Large intestine (tissue), 3 donors: ENCODE results near the gene EEF1A2. TPM values are rescaled to one million over a fixed set of nuclear protein-coding genes. Genes with fewer than 3 reads are reported as not detected.

Experiments
- DNase-seq, 2 donors: peaks; one replicate each; pipeline versions ENCODE4 v3.0.0 to v3.0.0-alpha.2; 2013
- H3K27ac ChIP-seq: one replicate; pipeline ENCODE4 v1.5.1; 2013; ENCODE audit warnings: low read length
- H3K27me3 ChIP-seq: 2 replicates; pipeline ENCODE4 v1.6.1; 2013; ENCODE audit warnings: low read length; ENCODE audit not compliant: control insufficient read depth, insufficient read depth
- H3K36me3 ChIP-seq: 2 replicates; pipeline ENCODE4 v1.6.1; 2013; ENCODE audit warnings: low read length; ENCODE audit not compliant: control insufficient read depth, insufficient read depth
- H3K4me1 ChIP-seq: one replicate; pipeline ENCODE4 v1.6.1; 2013; ENCODE audit warnings: low read length; ENCODE audit not compliant: control insufficient read depth, insufficient read depth
- H3K4me3 ChIP-seq: one replicate; pipeline ENCODE4 v1.5.1; 2013; ENCODE audit warnings: low read length
- H3K9me3 ChIP-seq: one replicate; pipeline ENCODE4 v1.6.1; 2013; ENCODE audit warnings: mild to moderate bottlenecking, low read depth, low read length, moderate library complexity; ENCODE audit not compliant: control insufficient read depth
- WGBS: methylation state at CpG from one replicate; pipeline ENCODE4 v1.1.5; 2013; ENCODE audit warnings: low lambda C conversion rate; ENCODE audit not compliant: insufficient coverage; 5-methylcytosine and 5-hydroxymethylcytosine counted together
- polyA plus RNA-seq: library from polyadenylated mRNA; unstranded; fragments of 120-200 nt; gene quantifications from one replicate; pipeline ENCODE4 v1.2.1, GENCODE V29; 2013

Gene EEF1A2
- polyA plus RNA-seq, 1 donor: 29.7 TPM

DNA sequence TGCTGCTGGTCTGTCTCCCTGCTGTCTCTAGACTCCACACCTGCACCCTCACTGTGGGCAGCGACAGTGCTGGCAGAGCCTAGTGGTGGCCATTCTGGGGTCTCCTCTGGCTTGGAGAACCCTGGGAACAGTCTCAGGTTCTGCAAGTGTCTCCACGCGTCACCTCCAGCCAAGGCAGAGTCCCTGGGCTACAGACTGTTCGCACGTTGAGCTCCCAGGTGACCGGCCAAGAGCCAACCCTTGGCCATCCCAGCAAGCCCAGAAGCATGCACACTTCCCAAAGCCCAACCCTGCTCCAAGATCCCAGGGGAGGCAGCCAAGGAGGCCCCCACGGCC, 4.8 kb downstream of the EEF1A2 start:
- Histone ChIP-seq H3K9me3 (peaks cover 12% of the 10 kb centered on the region), H3K36me3 (no peaks in the 10 kb centered on the region), H3K4me3 (no peak overlapping the region), H3K27ac (no peak overlapping the region), H3K27me3 (peaks cover 39% of the 10 kb centered on the region), H3K4me1 (no peaks in the 10 kb centered on the region)
- no CpG with 5 or more reads among the region's 7 CpGs for WGBS
- DNase-seq: no peak

DNA sequence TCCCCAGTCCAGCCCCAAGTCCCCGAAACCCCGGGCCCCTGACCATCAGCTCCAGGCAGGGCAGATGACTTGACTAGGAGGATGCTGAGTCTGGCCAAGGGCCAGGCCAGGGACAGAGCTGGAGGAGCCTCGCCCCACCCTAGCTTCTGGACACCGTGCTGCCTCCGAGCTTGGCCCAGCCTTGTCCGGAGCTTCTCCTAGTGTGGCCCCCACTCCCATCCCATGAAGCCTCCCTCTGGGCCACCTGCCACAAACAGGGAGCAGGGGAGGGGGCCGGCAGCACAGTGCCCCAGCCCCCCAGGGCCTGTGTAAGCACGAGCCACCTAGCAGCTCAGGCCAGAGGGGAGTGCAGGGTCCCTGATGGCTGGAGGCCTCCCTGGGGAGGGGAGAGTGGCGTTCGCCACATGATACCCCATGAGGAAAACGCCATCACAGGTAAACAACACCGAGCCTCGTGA, 5.3 kb downstream of the EEF1A2 start:
- Histone ChIP-seq H3K9me3 (peaks cover 12% of the 10 kb centered on the region), H3K36me3 (no peaks in the 10 kb centered on the region), H3K4me3 (no peak overlapping the region), H3K4me1 (no peaks in the 10 kb centered on the region), H3K27ac (no peak overlapping the region), H3K27me3 (peaks cover 41% of the 10 kb centered on the region)
- no peak for DNase-seq
- no CpG with 5 or more reads among the region's 13 CpGs for WGBS

DNA sequence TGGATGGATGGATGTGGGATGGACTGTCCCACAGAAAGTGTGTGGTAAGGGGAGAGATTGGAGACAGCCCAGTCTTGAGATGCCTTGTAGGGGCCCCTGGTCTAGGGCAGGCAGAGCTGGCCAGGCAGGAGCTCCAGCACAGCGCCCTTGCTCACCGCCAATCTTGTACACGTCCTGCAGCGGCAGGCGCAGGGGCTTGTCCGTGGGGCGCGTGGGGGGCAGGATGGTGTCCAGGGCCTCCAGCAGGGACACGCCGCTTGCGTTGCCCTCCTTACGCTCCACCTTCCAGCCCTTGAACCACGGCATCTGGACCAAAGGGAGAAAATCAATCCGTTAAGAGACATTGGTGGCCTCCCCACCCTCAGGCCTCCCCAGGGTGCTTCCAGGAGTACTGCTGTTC, 5.9 kb downstream of the EEF1A2 start:
- peaks cover 8% of the 10 kb centered on the region for H3K9me3 ChIP-seq
- WGBS: no CpG with 5 or more reads among the region's 14 CpGs
- H3K36me3 ChIP-seq: no peaks in the 10 kb centered on the region
- DNase-seq: no peak
- peaks cover 36% of the 10 kb centered on the region for H3K27me3 ChIP-seq
- H3K4me1 ChIP-seq: no peaks in the 10 kb centered on the region
- no peak overlapping the region for H3K4me3 ChIP-seq
- no peak overlapping the region for H3K27ac ChIP-seq

DNA sequence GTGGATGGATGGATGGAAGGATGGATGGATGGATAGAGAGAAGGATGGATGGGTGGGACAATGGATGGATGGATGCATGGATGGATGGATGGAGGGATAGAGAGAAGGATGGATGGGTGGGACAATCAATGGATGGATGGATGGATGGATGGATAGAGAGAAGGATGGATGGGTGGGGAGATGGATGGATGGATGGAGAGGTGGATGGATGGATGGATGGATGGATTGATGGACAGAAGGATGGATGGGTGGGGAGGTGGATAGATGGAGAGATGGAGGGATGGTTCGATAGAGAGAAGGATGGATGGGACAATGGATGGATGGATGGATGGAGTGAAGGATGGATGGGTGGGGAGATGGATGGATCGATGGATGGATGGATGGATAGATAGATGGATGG, 6.4 kb downstream of the EEF1A2 start:
- Histone ChIP-seq H3K27ac (no peak overlapping the region), H3K4me1 (no peaks in the 10 kb centered on the region), H3K27me3 (peaks cover 36% of the 10 kb centered on the region), H3K4me3 (no peak overlapping the region), H3K9me3 (peaks cover 8% of the 10 kb centered on the region), H3K36me3 (no peaks in the 10 kb centered on the region)
- DNase-seq: no peak
- WGBS: 71% methylated on average over 1 of the region's 2 CpGs

DNA sequence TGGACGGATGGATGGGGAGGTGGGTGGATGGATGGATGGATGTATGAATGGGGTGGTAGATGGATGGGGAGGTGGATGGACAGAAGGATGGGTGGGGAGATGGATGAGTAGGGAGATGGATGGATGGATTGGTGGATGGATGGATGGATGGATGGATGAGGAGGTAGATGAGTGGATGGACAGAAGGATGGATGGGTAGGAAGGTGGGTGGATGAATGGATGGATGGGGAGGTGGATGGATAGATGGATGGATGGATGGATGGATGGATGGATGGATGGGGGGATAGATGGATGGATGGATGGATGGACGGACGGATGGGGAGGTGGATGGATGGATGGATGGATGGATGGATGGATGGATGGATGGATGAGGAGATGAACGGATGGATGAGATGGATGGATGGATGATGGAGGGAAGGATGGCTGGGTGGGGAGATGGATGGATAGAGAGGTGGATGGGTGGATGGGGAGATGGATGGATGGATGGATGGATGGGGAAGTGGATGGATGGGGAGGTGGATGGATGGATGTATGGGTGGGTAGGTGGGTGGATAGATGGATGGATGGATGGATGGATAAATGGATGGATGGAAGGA, 7.2 kb downstream of the EEF1A2 start:
- 75% methylated on average over 4 of the region's 4 CpGs for WGBS
- H3K27me3 ChIP-seq: peaks cover 33% of the 10 kb centered on the region
- H3K4me3 ChIP-seq: no peak overlapping the region
- no peaks in the 10 kb centered on the region for H3K36me3 ChIP-seq
- DNase-seq: no peak
- H3K9me3 ChIP-seq: peaks cover 9% of the 10 kb centered on the region
- no peaks in the 10 kb centered on the region for H3K4me1 ChIP-seq
- H3K27ac ChIP-seq: no peak overlapping the region

DNA sequence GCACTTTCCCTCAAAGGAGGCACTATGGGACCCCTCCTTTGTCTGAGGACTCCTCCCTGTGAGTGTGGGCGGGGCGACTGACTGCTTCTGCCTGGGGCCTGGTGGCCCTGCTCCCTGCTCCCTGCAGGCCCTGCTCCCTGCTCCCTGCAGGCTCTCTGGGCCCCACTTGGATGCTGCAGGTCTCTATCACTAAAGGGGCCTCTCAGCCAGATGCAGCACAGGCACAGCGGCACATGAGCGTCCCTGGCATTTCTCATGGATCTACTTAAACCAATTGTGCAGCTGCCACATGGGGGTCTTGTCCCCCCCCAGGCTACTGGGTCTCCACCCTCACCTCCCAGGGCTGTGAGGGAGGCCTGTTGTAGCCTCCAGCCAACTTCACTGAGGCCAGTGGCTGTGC, 7.8 kb downstream of the EEF1A2 start:
- H3K27me3 ChIP-seq: peaks cover 28% of the 10 kb centered on the region
- WGBS: no CpG with 5 or more reads among the region's 4 CpGs
- no peaks in the 10 kb centered on the region for H3K4me1 ChIP-seq
- H3K4me3 ChIP-seq: no peak overlapping the region
- H3K27ac ChIP-seq: no peak overlapping the region
- no peak for DNase-seq
- H3K36me3 ChIP-seq: no peaks in the 10 kb centered on the region
- H3K9me3 ChIP-seq: peaks cover 14% of the 10 kb centered on the region

DNA sequence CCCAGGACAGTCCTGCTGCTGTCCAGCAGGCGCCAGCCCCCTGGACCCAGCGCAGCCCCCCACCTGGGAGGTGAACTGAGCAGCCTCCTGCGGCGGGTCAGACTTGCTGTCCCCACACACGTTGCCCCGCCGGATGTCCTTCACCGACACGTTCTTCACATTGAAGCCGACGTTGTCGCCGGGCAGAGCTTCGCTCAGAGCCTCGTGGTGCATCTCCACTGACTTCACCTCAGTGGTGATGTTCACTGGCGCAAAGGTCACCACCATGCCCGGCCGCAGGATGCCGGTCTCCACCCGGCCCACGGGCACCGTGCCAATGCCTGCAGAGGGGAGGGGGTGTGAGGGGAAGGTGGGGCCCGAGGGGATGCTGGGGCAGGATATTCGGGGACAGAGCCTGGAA, 8.5 kb downstream of the EEF1A2 start:
- Histone ChIP-seq H3K27ac (no peak overlapping the region), H3K4me1 (no peaks in the 10 kb centered on the region), H3K36me3 (no peaks in the 10 kb centered on the region), H3K9me3 (peaks cover 14% of the 10 kb centered on the region), H3K4me3 (no peak overlapping the region), H3K27me3 (peaks cover 28% of the 10 kb centered on the region)
- DNase-seq: no peak
- WGBS: no CpG with 5 or more reads among the region's 24 CpGs

DNA sequence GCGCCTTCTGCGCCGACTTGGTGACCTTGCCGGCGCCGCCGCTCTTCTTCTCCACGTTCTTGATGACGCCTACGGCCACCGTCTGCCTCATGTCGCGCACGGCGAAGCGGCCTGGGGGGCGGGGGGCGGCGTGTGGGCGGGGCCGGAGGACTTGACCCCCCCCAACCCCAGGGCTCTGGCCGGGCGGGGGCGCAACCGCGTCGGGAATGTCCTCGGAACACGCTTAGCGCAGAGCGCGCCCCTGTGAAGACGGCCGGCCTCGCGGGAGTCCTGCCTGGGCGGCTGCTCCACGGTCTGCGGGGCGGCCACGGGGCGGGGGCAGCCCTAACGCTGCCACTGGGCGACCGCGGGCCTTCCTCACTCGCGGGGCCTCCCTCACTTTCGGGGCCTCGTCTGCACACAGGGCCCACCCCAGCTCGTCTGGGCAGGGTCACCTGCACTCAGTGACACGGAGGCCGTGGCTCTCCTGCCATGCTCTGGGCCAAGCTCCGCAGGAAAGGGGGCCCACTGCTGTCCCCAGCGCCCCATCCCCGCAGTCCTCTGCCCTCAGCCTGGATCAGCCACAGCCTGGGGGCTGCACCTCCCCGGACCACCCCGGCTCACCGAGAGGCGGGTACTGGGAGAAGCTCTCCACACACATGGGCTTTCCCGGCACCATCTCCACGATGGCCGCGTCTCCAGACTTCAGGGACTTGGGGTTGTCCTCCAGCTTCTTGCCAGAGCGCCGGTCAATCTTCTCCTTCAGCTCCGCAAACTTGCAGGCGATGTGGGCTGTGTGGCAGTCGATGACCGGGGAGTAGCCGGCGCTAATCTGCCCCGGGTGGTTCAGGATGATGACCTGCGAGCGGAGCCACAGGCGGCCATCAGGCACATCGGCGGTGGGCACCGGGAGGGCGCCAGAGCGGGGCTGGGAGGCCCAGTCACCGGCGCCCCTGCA, 10.3 kb downstream of the EEF1A2 start:
- H3K9me3 ChIP-seq: peaks cover 8% of the 10 kb centered on the region
- no peaks in the 10 kb centered on the region for H3K4me1 ChIP-seq
- H3K27ac ChIP-seq: no peak overlapping the region
- no peak overlapping the region for H3K4me3 ChIP-seq
- no CpG with 5 or more reads among the region's 83 CpGs for WGBS
- H3K36me3 ChIP-seq: no peaks in the 10 kb centered on the region
- peaks cover 28% of the 10 kb centered on the region for H3K27me3 ChIP-seq
- DNase-seq: no peak

DNA sequence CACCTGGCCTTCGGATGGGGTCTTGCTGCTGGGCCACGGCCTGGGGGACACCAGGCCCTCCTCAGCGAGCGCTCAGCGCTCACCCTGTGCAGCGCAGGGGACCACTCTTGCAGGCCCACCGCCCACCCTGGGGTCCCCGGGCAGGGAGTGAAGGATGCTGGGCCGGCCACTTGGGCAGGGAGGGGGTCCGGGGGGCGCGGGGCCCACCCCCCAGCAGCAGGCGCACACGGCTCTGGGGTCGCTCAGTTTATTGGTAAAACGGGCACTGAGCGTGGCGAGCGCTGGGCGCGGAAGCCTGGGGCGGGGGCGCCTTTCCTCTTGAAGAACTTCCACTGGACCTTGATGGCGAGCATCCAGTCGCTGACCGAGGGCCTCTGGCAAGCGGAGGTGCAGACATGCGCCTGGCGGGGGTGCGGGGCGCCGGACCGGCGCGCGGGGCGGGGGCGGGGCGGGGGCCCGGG, 11.1 kb downstream of the EEF1A2 start:
- H3K27me3 ChIP-seq: peaks cover 34% of the 10 kb centered on the region

DNA sequence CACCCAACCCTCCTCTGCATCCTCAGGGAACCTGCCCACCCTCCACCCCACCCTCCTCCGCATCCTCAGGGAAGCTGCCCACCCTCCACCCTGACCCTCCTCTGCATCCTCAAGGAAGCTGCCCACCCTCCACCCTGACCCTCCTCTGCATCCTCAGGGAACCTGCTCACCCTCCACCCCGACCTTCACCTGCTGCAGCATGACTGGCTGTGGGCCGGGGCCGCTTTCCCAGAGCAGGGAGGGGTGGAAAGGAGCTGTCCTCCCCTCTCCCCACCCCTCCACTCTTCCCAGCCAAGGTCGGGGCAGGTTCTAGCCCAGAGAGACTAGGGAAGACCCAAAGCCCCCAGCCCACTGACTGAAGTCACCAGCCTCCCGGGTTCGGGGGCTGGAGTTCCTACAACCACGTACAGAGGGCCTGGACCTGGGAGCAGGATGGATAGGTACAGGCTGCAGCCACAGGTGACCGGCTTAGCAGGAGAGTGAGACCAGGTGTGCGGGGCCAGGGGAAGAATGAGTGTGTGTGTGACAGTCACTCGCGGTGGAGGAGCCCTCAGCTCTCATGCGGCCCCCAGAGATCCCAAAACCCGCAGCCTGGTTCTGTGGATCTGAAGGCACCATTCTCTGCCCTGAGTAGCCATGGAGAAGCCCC, 11.6 kb downstream of the EEF1A2 start:
- no CpG with 5 or more reads among the region's 14 CpGs for WGBS
- Histone ChIP-seq H3K27ac (no peak overlapping the region), H3K36me3 (no peaks in the 10 kb centered on the region), H3K4me1 (no peaks in the 10 kb centered on the region), H3K4me3 (no peak overlapping the region), H3K9me3 (peaks cover 6% of the 10 kb centered on the region), H3K27me3 (peaks cover 39% of the 10 kb centered on the region)
- no peak for DNase-seq

More for the DNA sequence above, 11.1 kb downstream of the EEF1A2 start:
- Histone ChIP-seq H3K27ac (no peak overlapping the region), H3K36me3 (no peaks in the 10 kb centered on the region), H3K4me1 (no peaks in the 10 kb centered on the region), H3K4me3 (no peak overlapping the region), H3K9me3 (peaks cover 6% of the 10 kb centered on the region)
- no peak for DNase-seq
- no CpG with 5 or more reads among the region's 40 CpGs for WGBS
